ENCODE measurements around the gene ARID5A.

Gene ARID5A

GRCh38 chr2:96511851-96512250, 24.7 kb upstream of the ARID5A start:
- H3K4me3 ChIP-seq (ENCODE audit: control insufficient read depth, low read depth, low read length): no peak overlapping the region
- no peak for DNase-seq (ENCODE audit: low read depth)
- TF ChIP-seq CTCF (conservative IDR thresholded peaks at IDR 0.05; ENCODE audit: control insufficient read depth, insufficient read depth, low read depth, low read length): no peak

GRCh38 chr2:96512341-96512740, 24.2 kb upstream of the ARID5A start:
- no peak overlapping the region for H3K4me3 ChIP-seq (ENCODE audit: control insufficient read depth, low read depth, low read length)
- DNase-seq (ENCODE audit: low read depth): no peak
- TF ChIP-seq CTCF (conservative IDR thresholded peaks at IDR 0.05; ENCODE audit: control insufficient read depth, insufficient read depth, low read depth, low read length): no peak

- H3K4me3 ChIP-seq (ENCODE audit: control insufficient read depth, low read depth, low read length): no peak overlapping the region
- no peak for TF ChIP-seq CTCF (conservative IDR thresholded peaks at IDR 0.05; ENCODE audit: control insufficient read depth, insufficient read depth, low read depth, low read length)
- no peak for DNase-seq (ENCODE audit: low read depth)
Measured at GRCh38 chr2:96514521-96514920, 22.0 kb upstream of the ARID5A start.

GRCh38 chr2:96517079-96517478, 19.5 kb upstream of the ARID5A start:
- no peak overlapping the region for H3K4me3 ChIP-seq (ENCODE audit: control insufficient read depth, low read depth, low read length)
- TF ChIP-seq CTCF (conservative IDR thresholded peaks at IDR 0.05; ENCODE audit: control insufficient read depth, insufficient read depth, low read depth, low read length): no peak
- DNase-seq (ENCODE audit: low read depth): no peak

GRCh38 chr2:96520231-96520630, 16.3 kb upstream of the ARID5A start:
- no peak for DNase-seq (ENCODE audit: low read depth)
- no peak overlapping the region for H3K4me3 ChIP-seq (ENCODE audit: control insufficient read depth, low read depth, low read length)
- no peak for TF ChIP-seq CTCF (conservative IDR thresholded peaks at IDR 0.05; ENCODE audit: control insufficient read depth, insufficient read depth, low read depth, low read length)

GRCh38 chr2:96520697-96521096, 15.9 kb upstream of the ARID5A start:
- no peak for DNase-seq (ENCODE audit: low read depth)
- TF ChIP-seq CTCF (conservative IDR thresholded peaks at IDR 0.05; ENCODE audit: control insufficient read depth, insufficient read depth, low read depth, low read length): no peak

GRCh38 chr2:96521219-96521618, 15.3 kb upstream of the ARID5A start:
- no peak for TF ChIP-seq CTCF (conservative IDR thresholded peaks at IDR 0.05; ENCODE audit: control insufficient read depth, insufficient read depth, low read depth, low read length)
- DNase-seq (ENCODE audit: low read depth): no peak
- H3K4me3 ChIP-seq (ENCODE audit: control insufficient read depth, low read depth, low read length): no peak overlapping the region

More at GRCh38 chr2:96520697-96521096, 15.9 kb upstream of the ARID5A start:
- no peak overlapping the region for H3K4me3 ChIP-seq (ENCODE audit: control insufficient read depth, low read depth, low read length)

Data from fibroblast of mammary gland (primary cell).